IgD-negative memory B cell (primary cell): Measurements from ENCODE around the gene RTP1. TPM values are rescaled to one million over a fixed set of nuclear protein-coding genes. Genes with fewer than 3 reads are reported as not detected.

ENCODE experiments used
- H3K27ac Mint-ChIP-seq, 3 donors: one replicate each; pipeline ENCODE4 v1.8.0; 2020 to 2022; ENCODE audit warnings: mild to moderate bottlenecking in 3 of 3, mixed read lengths in 3 of 3, moderate library complexity in 1 of 3
- H3K27me3 Mint-ChIP-seq: one replicate; pipeline ENCODE4 v1.8.0; 2021; ENCODE audit warnings: mixed read lengths
- H3K36me3 Mint-ChIP-seq: one replicate; pipeline ENCODE4 v1.8.0; 2020; ENCODE audit warnings: mild to moderate bottlenecking, mixed read lengths
- H3K4me1 Mint-ChIP-seq, 3 donors: one replicate each; pipeline ENCODE4 v1.8.0; 2020 to 2022; ENCODE audit warnings: mixed read lengths in 3 of 3, mild to moderate bottlenecking in 1 of 3
- H3K4me3 Mint-ChIP-seq, 4 donors: one replicate each; pipeline ENCODE4 v1.8.0; 2020 to 2022; ENCODE audit warnings: mild to moderate bottlenecking in 4 of 4, mixed read lengths in 4 of 4, moderate library complexity in 3 of 4
- H3K9me3 Mint-ChIP-seq, 3 donors: one replicate each; pipeline ENCODE4 v1.8.0; 2020 to 2021; ENCODE audit warnings: mixed read lengths in 3 of 3, mild to moderate bottlenecking in 1 of 3
- polyA plus RNA-seq: library from polyadenylated mRNA; unstranded; fragments of 300-500 nt; fragmentation: Illumina TruSeq; gene quantifications from one replicate; pipeline ENCODE4 v1.2.3, GENCODE V29; 2021

The RTP1 gene
- polyA plus RNA-seq, 1 donor from 2014 or later: not detected

DNA sequence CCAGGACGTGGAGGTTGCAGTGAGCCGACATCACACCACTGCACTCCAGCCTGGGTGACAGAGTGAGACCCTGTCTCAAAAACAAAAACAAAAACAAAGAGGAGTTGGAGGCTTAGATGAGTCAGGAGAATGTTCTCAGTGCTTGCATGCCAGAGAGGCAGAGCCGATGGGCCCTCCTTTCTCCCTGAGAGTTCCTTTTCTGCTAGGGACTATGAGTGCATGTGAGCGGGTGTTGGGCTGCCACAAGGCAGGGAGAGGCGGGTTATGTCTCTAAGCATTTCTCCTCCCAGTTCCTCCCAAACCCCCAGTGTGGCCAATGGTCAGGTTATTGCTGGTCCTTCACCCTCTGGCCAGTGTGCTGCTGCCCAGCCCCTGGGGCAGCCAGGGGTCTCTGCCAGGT is 45.1 kb downstream of the RTP1 start:
- Mint-ChIP-seq H3K4me1 (peaks cover 3 to 5% (median 3%) of the 10 kb centered on the region in 3 donors), H3K9me3 (peaks cover 0 to 5% (median 5%) of the 10 kb centered on the region in 3 donors), H3K36me3 (no peaks in the 10 kb centered on the region), H3K27ac (no peak overlapping the region), H3K27me3 (peaks cover under 1% of the 10 kb centered on the region), H3K4me3 (no peak overlapping the region)

- Mint-ChIP-seq H3K27me3 (peaks cover 2% of the 10 kb centered on the region), H3K4me3 (no peak overlapping the region), H3K4me1 (peaks cover 4 to 5% (median 5%) of the 10 kb centered on the region in 3 donors), H3K9me3 (peaks cover 0 to 5% (median 5%) of the 10 kb centered on the region in 3 donors), H3K27ac (no peak overlapping the region), H3K36me3 (no peaks in the 10 kb centered on the region)
These were observed 45.6 kb downstream of the RTP1 start for GRCh38 chr3:187242900-187243299.

GRCh38 chr3:187243933-187244524 is 46.7 kb downstream of the RTP1 start:
- peaks cover 4% of the 10 kb centered on the region for H3K27me3 Mint-ChIP-seq
- no peak overlapping the region for H3K4me3 Mint-ChIP-seq
- H3K9me3 Mint-ChIP-seq: peaks cover 0 to 5% (median 5%) of the 10 kb centered on the region in 3 donors
- no peak overlapping the region for H3K27ac Mint-ChIP-seq
- H3K36me3 Mint-ChIP-seq: no peaks in the 10 kb centered on the region
- peaks cover 5 to 6% (median 5%) of the 10 kb centered on the region in 3 donors for H3K4me1 Mint-ChIP-seq

- H3K36me3 Mint-ChIP-seq: no peaks in the 10 kb centered on the region
- H3K27me3 Mint-ChIP-seq: peaks cover 13% of the 10 kb centered on the region
- H3K4me3 Mint-ChIP-seq: no peak overlapping the region
- H3K4me1 Mint-ChIP-seq: peaks cover 5 to 6% (median 5%) of the 10 kb centered on the region in 3 donors
- no peak overlapping the region for H3K27ac Mint-ChIP-seq
- H3K9me3 Mint-ChIP-seq: no peaks in the 10 kb centered on the region
These were observed 50.1 kb downstream of the RTP1 start for GRCh38 chr3:187247398-187247797.

Other genes with a start within 250 kb of the RTP1 start
- 15.0 TPM for gene RPL39L, start 58.0 kb upstream of the RTP1 start, polyA plus RNA-seq
- gene MASP1, start 94.3 kb downstream of the RTP1 start, polyA plus RNA-seq: not detected
- 5.9 TPM for gene RTP4, start 170.9 kb downstream of the RTP1 start, polyA plus RNA-seq